K562 (cell line): ENCODE measurements around the gene PYCR2. TPM values are rescaled to one million over a fixed set of nuclear protein-coding genes. Genes with fewer than 3 reads are reported as not detected.
A peak's percentile ranks its signal among the peaks of the same experiment; 100 is the strongest.

Experiments
- ATF3 ChIP-seq, 2 experiments: fragments of 450-650 bp in 1 of 2; sonication (generic) in 1 of 2; formaldehyde crosslinking in 1 of 2; IDR thresholded peaks in 1 of 2; conservative IDR thresholded peaks in 1 of 2; 2 replicates each; pipeline versions ENCODE4 v1.6.1 to v1.8.1; 2016 to 2023; ENCODE audit warnings: mild to moderate bottlenecking in 2 of 2, moderate library complexity in 2 of 2, inconsistent platforms in 1 of 2, missing genetic modification reagents in 1 of 2
- CTCFL ChIP-seq: IDR thresholded peaks from 2 replicates; pipeline ENCODE4 v1.6.1; 2011; ENCODE audit warnings: borderline replicate concordance, low read depth, mild to moderate bottlenecking, moderate library complexity, low read length; ENCODE audit not compliant: insufficient read depth, poor library complexity, severe bottlenecking
- MBD1 ChIP-seq: fragments of 250-450 bp; sonication (Bioruptor Pico); IDR thresholded peaks from 2 replicates; pipeline ENCODE4 v1.8.0; 2022; ENCODE audit warnings: inconsistent platforms
- RBFOX2 ChIP-seq: fragments of 200-400 bp; formaldehyde crosslinking; IDR thresholded peaks from 2 replicates; pipeline ENCODE4 v1.6.1; 2017; ENCODE audit warnings: low read depth, mild to moderate bottlenecking, low read length, moderate library complexity
- polyA plus RNA-seq, 8 experiments: library from polyadenylated mRNA; depleted of rRNA in 4 of 8; stranded (reverse) in 5 of 8; unstranded in 3 of 8; fragments of >200 nt; fragmentation: Nextera tagmentation in 2 of 8; fragmentation: Illumina TruSeq in 1 of 8; extraction: Ambion mirVana in 2 of 8; extraction: Trizol in 1 of 8; gene quantifications; 2 replicates each; pipeline versions ENCODE4 v1.2.1 to v1.2.3, GENCODE V29; 2011 to 2014; ENCODE audit warnings: inconsistent platforms in 1 of 8, missing spikeins in 1 of 8
- total RNA-seq, 7 experiments: library from RNA; depleted of rRNA in 6 of 7; stranded (reverse); fragments of >200 nt in 6 of 7; fragmentation: Illumina TruSeq in 2 of 7; extraction: Trizol in 2 of 7; gene quantifications; 2 replicates each; pipeline versions ENCODE4 v1.2.1 to v1.2.3, GENCODE V29; 2011 to 2021; ENCODE audit warnings: low replicate concordance in 1 of 7

PYCR2 gene
- total and polyA plus RNA-seq, 9 of the 15 experiments (the other 6 are each of a cell fraction or from before 2014, with no cell fraction given) = 5.5 to 219 (median 127) TPM

GRCh38 chr1:225911191-225912130, 12.6 kb downstream of the PYCR2 start (continued):
- TF ChIP-seq CTCFL (peak; percentile 10), ATF3 (IDR thresholded peaks at IDR 0.05) (peak; percentile 33; the same call in 1 of the 2 replicates), ATF3 (CRISPR knock-in tag; conservative IDR thresholded peaks at IDR 0.05) (no peak), MBD1 (no peak), RBFOX2 (no peak)
